ENCODE results near the gene ALOX12B.
A peak's percentile ranks its signal among the peaks of the same experiment; 100 is the strongest.
"Not testable (repeated sequence)": the region's sequence is repeated elsewhere in the genome, so short reads cannot be mapped to it uniquely, and the experiment has no call there.

ALOX12B gene

GRCh38 chr17:8081876-8082275 lies 5.6 kb downstream of the ALOX12B start:
- no peak for DNase-seq

DNA sequence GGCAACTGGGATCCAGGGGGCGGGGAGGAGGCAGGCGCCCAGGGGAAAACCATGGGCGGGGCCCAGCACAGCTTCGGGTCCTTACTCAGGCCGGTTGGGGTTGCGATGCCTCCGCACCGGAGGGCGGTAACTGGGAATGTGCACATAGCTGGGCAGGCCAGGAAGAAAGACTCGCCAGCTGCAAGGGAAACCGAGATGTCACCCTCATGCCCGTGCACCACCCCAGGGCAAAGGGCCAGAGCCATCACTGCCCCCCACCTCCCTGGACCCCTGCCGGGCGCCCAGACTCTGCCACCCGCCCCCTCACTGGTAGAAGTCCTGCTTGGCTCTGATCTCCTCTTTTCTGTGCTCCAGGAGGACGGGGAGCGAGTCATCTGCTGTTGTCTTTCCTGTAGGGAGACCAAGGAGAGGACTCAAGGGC lies 6.7 kb downstream of the ALOX12B start:
- DNase-seq = no peak

DNA sequence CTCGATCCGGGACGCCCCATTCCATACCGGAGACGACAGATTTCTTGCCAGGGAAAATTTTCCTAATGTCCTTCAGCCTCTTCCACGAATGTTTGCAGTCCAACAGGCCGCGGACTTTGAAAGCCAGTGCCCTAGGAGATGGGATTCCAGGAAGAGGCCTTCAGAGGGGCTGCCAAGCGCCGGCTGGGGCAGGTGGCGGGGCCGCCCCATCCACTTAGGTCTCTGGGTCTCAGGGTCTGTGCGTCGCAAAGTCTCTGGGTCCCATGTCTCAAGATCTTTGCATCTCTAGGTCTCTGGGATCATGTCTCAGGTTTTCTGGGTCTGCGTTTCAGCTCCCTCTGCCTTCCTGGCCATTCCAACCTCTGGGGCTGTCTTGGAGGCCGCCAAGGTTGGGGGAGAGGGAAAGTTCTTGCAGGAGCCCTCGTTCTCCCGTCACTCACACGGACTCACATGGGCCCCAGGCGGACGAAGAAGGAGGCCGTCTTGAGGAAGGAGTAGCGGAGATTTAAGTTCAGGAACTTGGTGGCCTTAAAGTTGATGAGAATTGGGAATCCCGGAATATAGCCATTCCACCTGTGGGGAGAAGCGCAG lies 7.2 kb downstream of the ALOX12B start:
- no peak for DNase-seq

- DNase-seq = peak; percentile 85
These were observed 8.0 kb downstream of the ALOX12B start for GRCh38 chr17:8079291-8080207.

GRCh38 chr17:8077939-8078338 lies 9.6 kb downstream of the ALOX12B start:
- not testable (repeated sequence) for DNase-seq

DNA sequence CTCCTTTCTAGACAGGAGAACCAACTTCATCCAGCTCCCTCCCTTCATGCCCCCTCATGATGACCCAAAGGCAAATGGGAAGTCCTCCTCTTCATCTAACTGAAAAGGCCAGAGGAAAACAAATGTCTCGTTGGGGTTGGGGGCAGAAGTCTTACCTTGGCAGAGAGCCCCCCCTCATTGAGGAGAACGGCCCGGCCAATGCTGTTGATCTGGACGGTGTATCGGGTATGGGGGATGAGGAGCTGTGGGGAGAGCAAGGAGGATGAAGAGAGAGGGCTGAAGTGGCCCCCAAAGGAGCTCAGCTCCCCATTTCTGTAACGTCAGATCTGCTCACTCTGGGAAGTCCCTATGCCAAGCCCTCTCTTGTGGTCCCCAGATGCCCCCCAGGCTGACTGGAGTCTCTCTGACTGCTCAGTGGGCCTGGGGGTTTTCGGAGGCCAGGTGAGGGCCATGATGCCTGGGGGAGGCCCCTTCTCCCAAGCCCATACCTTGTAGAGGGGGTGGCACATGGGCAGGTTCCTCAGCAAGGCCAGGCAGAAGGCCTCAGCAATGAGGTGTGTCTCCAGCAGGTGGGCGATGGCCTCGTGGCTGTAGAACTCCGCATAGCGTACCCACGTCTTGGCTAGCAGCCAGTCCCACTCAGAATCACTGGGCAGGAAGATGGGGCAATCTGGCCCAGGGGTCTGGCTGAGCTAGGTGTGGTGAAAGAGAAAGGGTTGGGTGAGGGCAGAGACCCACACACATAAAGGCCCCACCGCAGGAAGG lies 10.8 kb downstream of the ALOX12B start:
- DNase-seq = no peak

- DNase-seq = no peak
These were observed 11.8 kb downstream of the ALOX12B start for GRCh38 chr17:8075574-8076342.

- no peak for DNase-seq
These were observed 12.4 kb downstream of the ALOX12B start for GRCh38 chr17:8075081-8075480.

GRCh38 chr17:8074554-8074953 lies 13.0 kb downstream of the ALOX12B start:
- no peak for DNase-seq

DNA sequence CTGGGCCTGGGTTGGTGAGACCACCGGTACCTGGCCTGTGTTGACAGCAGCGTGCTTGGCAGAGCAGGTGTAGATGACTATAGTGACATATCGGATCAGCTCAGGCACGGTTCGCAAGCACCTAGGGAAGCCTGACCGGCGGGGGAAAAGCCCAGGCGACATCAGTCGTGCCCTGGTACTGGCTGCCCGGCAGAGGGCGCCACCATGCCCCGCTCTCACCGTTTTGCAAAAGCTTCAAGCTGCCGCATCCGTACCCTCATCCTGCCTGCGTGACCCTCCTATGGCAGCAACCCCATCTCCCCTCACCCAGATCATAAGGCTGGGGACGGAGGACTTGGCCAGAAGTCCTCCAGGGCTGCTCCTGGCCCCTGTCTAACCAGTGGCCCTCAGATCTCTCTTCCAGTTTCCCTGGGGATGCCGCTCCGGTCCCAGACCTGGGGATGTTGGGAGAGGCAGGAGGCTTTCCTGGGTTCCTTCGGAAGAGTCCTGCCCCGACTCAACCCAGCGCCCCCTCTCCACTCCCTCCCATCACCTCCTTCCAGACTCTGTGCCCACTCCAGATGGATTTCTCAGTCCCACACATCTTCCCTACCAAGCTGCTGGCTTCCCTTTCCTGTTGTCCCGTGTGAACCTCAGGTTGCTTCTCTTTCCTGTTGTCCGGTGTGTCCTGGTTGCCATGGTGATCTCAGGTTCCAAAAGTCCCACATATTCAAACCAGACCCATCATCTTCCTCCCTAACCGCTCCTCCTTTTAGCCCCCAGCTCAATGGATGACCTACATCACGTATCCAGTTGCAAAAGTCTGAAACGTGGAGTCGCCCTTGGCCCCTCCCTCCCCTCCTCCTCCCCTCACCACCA lies 13.7 kb downstream of the ALOX12B start:
- DNase-seq = peak; percentile 87

DNA sequence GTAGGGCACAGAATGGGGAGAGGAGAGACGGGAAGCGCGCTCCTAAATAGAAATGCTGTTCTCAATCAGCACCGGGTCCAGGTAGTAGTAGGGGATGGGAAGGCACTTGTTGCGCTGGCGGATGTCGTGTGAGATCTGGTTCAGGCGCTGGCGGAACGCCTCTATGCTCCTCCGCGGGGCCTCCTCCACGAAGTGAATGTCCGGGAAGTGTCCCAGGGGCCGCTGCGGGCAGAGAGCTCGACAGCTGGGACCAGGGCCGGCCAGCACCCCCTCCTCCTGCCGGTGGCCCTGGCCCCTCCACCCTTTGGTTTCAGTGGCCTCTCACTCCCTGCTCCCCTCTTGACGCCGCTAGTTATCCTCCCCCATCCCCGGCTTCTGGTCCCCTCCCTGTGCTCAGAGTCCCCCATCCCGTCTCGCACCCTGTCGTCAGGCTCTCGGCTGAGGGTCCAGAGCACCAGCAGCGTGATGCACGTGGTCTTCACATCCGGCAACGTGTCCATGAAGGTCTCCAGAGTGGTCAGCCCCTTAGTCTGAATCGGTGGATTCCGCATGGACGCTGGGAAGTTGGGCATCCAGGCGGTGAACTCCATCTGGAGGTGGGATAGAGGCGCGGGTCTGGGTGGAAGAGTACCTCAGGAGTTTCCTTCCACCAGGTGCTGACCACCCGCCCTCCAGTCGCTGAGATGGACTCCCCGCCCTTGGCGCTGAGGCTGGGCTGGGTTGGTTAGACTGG lies 14.6 kb downstream of the ALOX12B start:
- DNase-seq = peak; percentile 35

DNA sequence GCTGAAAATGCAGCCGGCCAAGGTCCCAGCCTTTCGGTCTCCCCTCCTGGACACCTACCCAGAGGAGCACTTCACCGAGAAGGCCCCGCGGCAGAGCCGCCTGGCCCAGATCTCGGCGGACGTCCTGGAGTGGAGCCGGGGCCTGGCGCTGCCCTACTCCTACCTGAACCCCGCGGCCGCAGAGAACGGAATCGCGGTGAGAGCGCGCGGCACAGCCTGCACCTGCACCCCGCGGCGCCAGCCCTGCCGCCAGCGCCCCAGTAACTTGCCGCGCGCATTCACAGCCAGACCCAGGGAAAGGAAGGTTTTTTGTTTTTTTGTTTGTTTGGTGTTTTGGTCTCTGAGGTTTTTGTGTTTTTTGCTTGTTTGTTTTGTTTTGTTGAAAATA lies 15.2 kb downstream of the ALOX12B start:
- DNase-seq = no peak

DNA sequence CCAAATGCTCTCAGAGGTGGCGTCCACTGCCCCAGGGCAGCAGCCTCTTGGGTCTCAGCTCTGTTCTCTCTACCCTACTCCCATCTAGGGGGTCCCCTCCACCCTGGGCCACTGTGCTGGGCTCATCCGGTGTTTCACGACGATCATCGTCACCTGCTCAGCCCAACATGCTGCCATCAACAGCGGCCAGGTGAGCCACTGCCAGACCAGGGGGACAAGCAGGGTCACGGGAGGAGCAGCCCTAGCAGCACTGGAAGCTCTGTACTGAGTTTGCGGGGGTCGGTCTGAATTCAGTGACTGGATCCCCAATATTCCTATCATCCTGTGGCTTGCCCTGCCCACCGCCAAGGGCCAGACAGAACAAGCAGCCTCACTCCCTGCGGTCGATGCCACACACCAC lies 16.0 kb downstream of the ALOX12B start:
- no peak for DNase-seq

GRCh38 chr17:8069587-8069860 lies 18.0 kb downstream of the ALOX12B start:
- no peak for DNase-seq

GRCh38 chr17:8068736-8069586 lies 18.6 kb downstream of the ALOX12B start:
- DNase-seq = peak; percentile 73

- DNase-seq = no peak
These were observed 19.7 kb downstream of the ALOX12B start for GRCh38 chr17:8067806-8068205.

DNA sequence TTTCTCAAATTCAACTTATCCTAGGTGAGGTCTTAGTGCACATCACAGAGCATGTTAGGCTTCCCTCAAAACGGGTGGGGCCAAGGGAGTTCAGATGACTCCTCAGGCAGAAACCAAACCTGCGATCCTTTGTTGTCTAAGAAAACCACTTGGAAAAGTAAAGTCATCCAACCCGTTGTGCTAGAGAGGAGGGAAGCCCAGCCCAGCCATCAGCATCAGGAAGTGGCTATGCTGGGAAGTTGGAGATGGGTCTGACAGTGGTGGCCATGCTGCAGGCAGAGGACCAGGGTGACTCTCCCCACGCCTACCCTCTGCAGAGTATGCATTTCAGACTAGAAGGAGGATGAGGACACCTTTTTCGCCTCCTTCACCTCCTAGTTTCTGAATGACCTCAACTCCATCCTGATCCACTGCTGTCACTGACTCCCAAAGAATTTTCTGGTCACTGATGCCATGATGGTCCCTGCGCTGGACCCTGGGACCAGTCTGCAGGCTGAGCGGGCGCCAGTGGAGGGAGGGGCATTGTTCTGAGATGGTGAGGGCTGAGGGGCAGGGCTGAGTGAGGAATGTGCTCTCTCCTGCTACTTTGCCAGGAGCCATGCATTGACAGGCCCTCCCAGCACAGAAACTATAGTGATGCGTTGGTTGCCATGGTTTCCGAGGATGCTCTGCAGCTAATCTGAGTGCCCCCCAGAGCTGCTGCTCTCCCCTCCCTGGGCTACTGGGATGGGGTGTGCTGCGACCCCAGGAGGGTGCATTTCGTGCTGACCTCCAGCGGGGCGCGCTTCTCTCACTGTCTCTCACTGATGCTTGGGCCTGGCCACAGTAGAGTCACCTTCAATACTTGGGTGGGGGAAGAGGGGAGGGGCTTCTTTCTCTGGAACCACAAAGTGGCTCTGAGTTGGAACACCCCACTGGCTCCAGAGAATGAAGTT lies 20.4 kb downstream of the ALOX12B start:
- no peak for DNase-seq

- no peak for DNase-seq
These were observed 22.9 kb downstream of the ALOX12B start for GRCh38 chr17:8064561-8065019.

Measured in hematopoietic multipotent progenitor cell treated with erythropoietin and hydrocortisone succinate and interleukin-3 and kit ligand, for 4 days (in vitro differentiated cells).